K562 (cell line): Measurements from ENCODE around the gene TTYH2. TPM values are rescaled to one million over a fixed set of nuclear protein-coding genes. Genes with fewer than 3 reads are reported as not detected.

Experiments
- CBX3 ChIP-seq, 2 experiments: IDR thresholded peaks; 1 replicate in 1 of 2; 2 replicates in 1 of 2; pipeline ENCODE4 v1.6.1; 2012; ENCODE audit warnings: inconsistent platforms in 2 of 2, low read length in 2 of 2, borderline replicate concordance in 1 of 2, control low read depth in 1 of 2
- CEBPB ChIP-seq: fragments of 450-650 bp; IDR thresholded peaks from 2 replicates; pipeline ENCODE4 v1.6.1; 2016; ENCODE audit warnings: missing genetic modification characterization, missing compliant biosample characterization
- CREM ChIP-seq: IDR thresholded peaks from 2 replicates; pipeline ENCODE4 v1.6.1; 2014; ENCODE audit warnings: antibody characterized with exemption, low read depth
- DPF2 ChIP-seq: fragments of 450-650 bp; IDR thresholded peaks from 2 replicates; pipeline ENCODE4 v1.6.1; 2016
- GATA2 ChIP-seq: sonication (generic); formaldehyde crosslinking; IDR thresholded peaks from 2 replicates; pipeline ENCODE4 v1.4.0; 2020; ENCODE audit warnings: mild to moderate bottlenecking, missing genetic modification reagents
- KDM5B ChIP-seq: fragments of 200-600 bp; sonication (generic); IDR thresholded peaks from 2 replicates; pipeline ENCODE4 v1.6.1; 2012; ENCODE audit warnings: low read depth, mild to moderate bottlenecking, moderate library complexity, low read length, control low read depth, inconsistent platforms; ENCODE audit not compliant: insufficient replicate concordance
- LARP7 ChIP-seq: fragments of 450-650 bp; IDR thresholded peaks from 2 replicates; pipeline ENCODE4 v1.6.1; 2016
- MAZ ChIP-seq, 2 experiments: fragments of 450-650 bp in 1 of 2; sonication (generic) in 1 of 2; formaldehyde crosslinking; IDR thresholded peaks in 1 of 2; conservative IDR thresholded peaks in 1 of 2; 2 replicates each; pipeline versions ENCODE4 v1.4.0 to v1.5.0; 2020; ENCODE audit warnings: mild to moderate bottlenecking in 1 of 2, missing genetic modification reagents in 1 of 2
- NCOR1 ChIP-seq: fragments of 450-650 bp; IDR thresholded peaks from 2 replicates; pipeline ENCODE4 v1.6.1; 2016; ENCODE audit warnings: mild to moderate bottlenecking, moderate library complexity
- PHB ChIP-seq: fragments of 250-450 bp; sonication (Bioruptor Pico); IDR thresholded peaks from 2 replicates; pipeline ENCODE4 v1.5.0; 2021
- RAD21 ChIP-seq, 2 experiments: fragments of 250-450 bp in 1 of 2; fragments of 450-650 bp in 1 of 2; sonication (Bioruptor Pico) in 1 of 2; formaldehyde crosslinking in 1 of 2; IDR thresholded peaks in 1 of 2; conservative IDR thresholded peaks in 1 of 2; 2 replicates each; pipeline versions ENCODE4 v1.4.0 to v1.8.0; 2020 to 2022; ENCODE audit warnings: mild to moderate bottlenecking in 2 of 2, moderate library complexity in 1 of 2
- RAD51 ChIP-seq: fragments of 450-650 bp; IDR thresholded peaks from 2 replicates; pipeline ENCODE4 v1.7.1; 2016; ENCODE audit warnings: low read depth, mild to moderate bottlenecking, borderline replicate concordance
- TCF7 ChIP-seq: sonication (generic); IDR thresholded peaks from 2 replicates; pipeline ENCODE4 v1.6.1; 2016; ENCODE audit warnings: antibody characterized with exemption, borderline replicate concordance
- TOE1 ChIP-seq, 2 experiments: fragments of 450-650 bp in 1 of 2; sonication (generic) in 1 of 2; formaldehyde crosslinking in 1 of 2; IDR thresholded peaks; 2 replicates each; pipeline versions ENCODE4 v1.7.1 to v1.8.0; 2016 to 2022; ENCODE audit warnings: borderline replicate concordance in 2 of 2, mild to moderate bottlenecking in 2 of 2, antibody characterized with exemption in 1 of 2, inconsistent platforms in 1 of 2, low read depth in 1 of 2, missing genetic modification reagents in 1 of 2, moderate library complexity in 1 of 2
- ZBTB17 ChIP-seq: fragments of 450-650 bp; formaldehyde crosslinking; IDR thresholded peaks from 2 replicates; pipeline ENCODE4 v1.4.0; 2020; ENCODE audit warnings: mild to moderate bottlenecking
- ZNF134 ChIP-seq: fragments of 250-450 bp; sonication (Bioruptor Pico); conservative IDR thresholded peaks from 2 replicates; pipeline ENCODE4 v1.4.0; 2020
- ZNF174 ChIP-seq: fragments of 250-450 bp; sonication (Bioruptor Pico); IDR thresholded peaks from 2 replicates; pipeline ENCODE4 v1.4.0; 2020; ENCODE audit warnings: mild to moderate bottlenecking
- polyA plus RNA-seq, 8 experiments: library from polyadenylated mRNA; depleted of rRNA in 4 of 8; stranded (reverse) in 5 of 8; unstranded in 3 of 8; fragments of >200 nt; fragmentation: Nextera tagmentation in 2 of 8; fragmentation: Illumina TruSeq in 1 of 8; extraction: Ambion mirVana in 2 of 8; extraction: Trizol in 1 of 8; gene quantifications; 2 replicates each; pipeline versions ENCODE4 v1.2.1 to v1.2.3, GENCODE V29; 2011 to 2014; ENCODE audit warnings: inconsistent platforms in 1 of 8, missing spikeins in 1 of 8
- total RNA-seq, 7 experiments: library from RNA; depleted of rRNA in 6 of 7; stranded (reverse); fragments of >200 nt in 6 of 7; fragmentation: Illumina TruSeq in 2 of 7; extraction: Trizol in 2 of 7; gene quantifications; 2 replicates each; pipeline versions ENCODE4 v1.2.1 to v1.2.3, GENCODE V29; 2011 to 2021; ENCODE audit warnings: low replicate concordance in 1 of 7
- TF ChIP-seq, protein P1 (sequence below): fragments of 450-650 bp; formaldehyde crosslinking; IDR thresholded peaks from 2 replicates; pipeline ENCODE4 v1.4.0; 2020; ENCODE audit warnings: mild to moderate bottlenecking, moderate library complexity
- TF ChIP-seq, protein P2 (sequence below), 2 experiments: fragments of 450-650 bp in 1 of 2; sonication (generic) in 1 of 2; formaldehyde crosslinking in 1 of 2; IDR thresholded peaks in 1 of 2; conservative IDR thresholded peaks in 1 of 2; 2 replicates each; pipeline versions ENCODE4 v1.6.1 to v1.8.1; 2016 to 2023; ENCODE audit warnings: mild to moderate bottlenecking in 2 of 2, moderate library complexity in 2 of 2, inconsistent platforms in 1 of 2, missing genetic modification reagents in 1 of 2
- TF ChIP-seq, protein P3 (sequence below), 2 experiments: fragments of 250-450 bp in 1 of 2; fragments of 450-650 bp in 1 of 2; sonication (Bioruptor Pico) in 1 of 2; IDR thresholded peaks; 2 replicates each; pipeline versions ENCODE4 v1.6.1 to v1.8.0; 2016 to 2021; ENCODE audit warnings: mild to moderate bottlenecking in 2 of 2, moderate library complexity in 2 of 2, missing compliant biosample characterization in 1 of 2, missing genetic modification characterization in 1 of 2
- TF ChIP-seq, protein P4 (sequence below), 2 experiments: fragments of 450-650 bp; conservative IDR thresholded peaks; 2 replicates each; pipeline ENCODE4 v1.6.1; 2017; ENCODE audit warnings: mild to moderate bottlenecking in 2 of 2, moderate library complexity in 2 of 2

TTYH2 gene
- total and polyA plus RNA-seq, 9 of the 15 experiments (the other 6 are each of a cell fraction or from before 2014, with no cell fraction given) = 0.03 to 2.0 (median 0.91) TPM

DNA sequence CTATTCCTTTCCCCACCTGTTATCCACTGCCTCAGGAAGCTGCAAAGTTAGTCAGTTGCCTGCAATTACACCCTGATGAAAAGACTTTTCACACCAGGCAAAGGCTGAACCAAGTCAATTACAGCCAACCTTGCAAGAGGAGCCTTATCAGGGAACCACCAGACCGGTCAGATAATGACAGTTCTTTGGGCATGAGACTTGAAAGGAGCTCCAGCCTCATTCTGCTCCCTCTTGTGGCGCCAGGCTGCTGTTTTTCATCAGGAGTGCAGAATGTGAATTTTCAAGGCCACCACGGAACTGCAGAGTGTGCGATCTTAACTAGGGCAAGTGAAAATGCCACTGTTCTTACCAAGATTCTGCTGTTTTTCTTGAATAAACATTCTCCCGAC, 83.2 kb downstream of the TTYH2 start (continued):
- TF ChIP-seq MAZ (CRISPR knock-in tag; conservative IDR thresholded peaks at IDR 0.05 in 1 of 2, IDR thresholded peaks at IDR 0.05 in 1 of 2) (peak in 1 of 2 experiments; percentile 54; a peak in 2 of 4 replicates), CBX3 (IDR thresholded peaks at IDR 0.05; ENCODE audit: borderline replicate concordance in 1 of 2, low read length in 2 of 2) (peak in 1 of 2 experiments; percentile 93; a peak in 2 of 3 replicates), TOE1 (IDR thresholded peaks at IDR 0.05; ENCODE audit: borderline replicate concordance) (0 out of 2 replicates have a peak, but pooled peaks have one; percentile 33), TOE1 (CRISPR knock-in tag; IDR thresholded peaks at IDR 0.05; ENCODE audit: borderline replicate concordance, low read depth) (no peak), TCF7 (peak; percentile 84; the same call in 1 of the 2 replicates), RAD21 (CRISPR knock-in tag; conservative IDR thresholded peaks at IDR 0.05 in 1 of 2, IDR thresholded peaks at IDR 0.05 in 1 of 2) (peak; percentile 89 to 92), GATA2 (CRISPR knock-in tag) (peak; percentile 84), KDM5B (no peak), PHB (CRISPR knock-in tag) (no peak), ZNF174 (no peak), RAD51 (peak; percentile 37; the same call in 1 of the 2 replicates), CREM (peak; percentile 64), DPF2 (peak; percentile 89), ZBTB17 (CRISPR knock-in tag) (no peak), LARP7 (no peak), NCOR1 (no peak; the same call in 1 of the 2 replicates), ZNF134 (peak; percentile 62; the same call in 1 of the 2 replicates), CEBPB (tag) (0 out of 2 replicates have a peak, but pooled peaks have one; percentile 29)
- TF ChIP-seq, protein P1, sequence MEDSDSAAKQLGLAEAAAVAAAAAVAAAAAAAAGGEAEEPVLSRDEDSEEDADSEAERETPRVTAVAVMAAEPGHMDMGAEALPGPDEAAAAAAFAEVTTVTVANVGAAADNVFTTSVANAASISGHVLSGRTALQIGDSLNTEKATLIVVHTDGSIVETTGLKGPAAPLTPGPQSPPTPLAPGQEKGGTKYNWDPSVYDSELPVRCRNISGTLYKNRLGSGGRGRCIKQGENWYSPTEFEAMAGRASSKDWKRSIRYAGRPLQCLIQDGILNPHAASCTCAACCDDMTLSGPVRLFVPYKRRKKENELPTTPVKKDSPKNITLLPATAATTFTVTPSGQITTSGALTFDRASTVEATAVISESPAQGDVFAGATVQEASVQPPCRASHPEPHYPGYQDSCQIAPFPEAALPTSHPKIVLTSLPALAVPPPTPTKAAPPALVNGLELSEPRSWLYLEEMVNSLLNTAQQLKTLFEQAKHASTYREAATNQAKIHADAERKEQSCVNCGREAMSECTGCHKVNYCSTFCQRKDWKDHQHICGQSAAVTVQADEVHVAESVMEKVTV = peak; percentile 81; the same call in 1 of the 2 replicates
- TF ChIP-seq, protein P2, sequence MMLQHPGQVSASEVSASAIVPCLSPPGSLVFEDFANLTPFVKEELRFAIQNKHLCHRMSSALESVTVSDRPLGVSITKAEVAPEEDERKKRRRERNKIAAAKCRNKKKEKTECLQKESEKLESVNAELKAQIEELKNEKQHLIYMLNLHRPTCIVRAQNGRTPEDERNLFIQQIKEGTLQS (IDR thresholded peaks at IDR 0.05) = no peak; the same call in 1 of the 2 replicates
- TF ChIP-seq, protein P2 (CRISPR knock-in tag; conservative IDR thresholded peaks at IDR 0.05) = 0 out of 2 replicates have a peak, but pooled peaks have one; percentile 18
- TF ChIP-seq, protein P3, sequence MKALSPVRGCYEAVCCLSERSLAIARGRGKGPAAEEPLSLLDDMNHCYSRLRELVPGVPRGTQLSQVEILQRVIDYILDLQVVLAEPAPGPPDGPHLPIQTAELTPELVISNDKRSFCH (CRISPR knock-in tag; IDR thresholded peaks at IDR 0.05) = no peak
- TF ChIP-seq, protein P3 (tag; IDR thresholded peaks at IDR 0.05) = no peak
- TF ChIP-seq, protein P4, sequence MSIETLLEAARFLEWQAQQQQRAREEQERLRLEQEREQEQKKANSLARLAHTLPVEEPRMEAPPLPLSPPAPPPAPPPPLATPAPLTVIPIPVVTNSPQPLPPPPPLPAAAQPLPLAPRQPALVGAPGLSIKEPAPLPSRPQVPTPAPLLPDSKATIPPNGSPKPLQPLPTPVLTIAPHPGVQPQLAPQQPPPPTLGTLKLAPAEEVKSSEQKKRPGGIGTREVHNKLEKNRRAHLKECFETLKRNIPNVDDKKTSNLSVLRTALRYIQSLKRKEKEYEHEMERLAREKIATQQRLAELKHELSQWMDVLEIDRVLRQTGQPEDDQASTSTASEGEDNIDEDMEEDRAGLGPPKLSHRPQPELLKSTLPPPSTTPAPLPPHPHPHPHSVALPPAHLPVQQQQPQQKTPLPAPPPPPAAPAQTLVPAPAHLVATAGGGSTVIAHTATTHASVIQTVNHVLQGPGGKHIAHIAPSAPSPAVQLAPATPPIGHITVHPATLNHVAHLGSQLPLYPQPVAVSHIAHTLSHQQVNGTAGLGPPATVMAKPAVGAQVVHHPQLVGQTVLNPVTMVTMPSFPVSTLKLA (conservative IDR thresholded peaks at IDR 0.05) = peak in 1 of 2 experiments; percentile 13; a peak in 1 of 4 replicates
